Epithelial cell of proximal tubule (primary cell): ENCODE measurements around the gene STX18. TPM values are rescaled to one million over a fixed set of nuclear protein-coding genes. Genes with fewer than 3 reads are reported as not detected.

ENCODE experiments used
- DNase-seq: peaks from one replicate; pipeline ENCODE4 v3.0.0-alpha.2; 2011; ENCODE audit warnings: low read depth
- H3K4me3 ChIP-seq: 2 replicates; pipeline ENCODE4 v1.5.1; 2011; ENCODE audit warnings: low read depth, mild to moderate bottlenecking, low read length
- CTCF ChIP-seq: conservative IDR thresholded peaks from 2 replicates; pipeline ENCODE4 v1.5.1; 2012; ENCODE audit warnings: low read depth, mild to moderate bottlenecking, low read length
- total RNA-seq: library from RNA; depleted of rRNA; stranded (reverse); fragments of >200 nt; gene quantifications from 2 replicates; pipeline ENCODE4 v1.2.3, GENCODE V29; 2015

The STX18 gene
- total RNA-seq, 1 donor from 2014 or later = 30.0 TPM

GRCh38 chr4:4419896-4420295 is 122.0 kb downstream of the STX18 start:
- DNase-seq = no peak
- no peak overlapping the region for H3K4me3 ChIP-seq
- TF ChIP-seq CTCF = no peak

GRCh38 chr4:4418676-4419390 is 123.0 kb downstream of the STX18 start:
- H3K4me3 ChIP-seq = no peak overlapping the region
- no peak for DNase-seq
- no peak for TF ChIP-seq CTCF

DNA sequence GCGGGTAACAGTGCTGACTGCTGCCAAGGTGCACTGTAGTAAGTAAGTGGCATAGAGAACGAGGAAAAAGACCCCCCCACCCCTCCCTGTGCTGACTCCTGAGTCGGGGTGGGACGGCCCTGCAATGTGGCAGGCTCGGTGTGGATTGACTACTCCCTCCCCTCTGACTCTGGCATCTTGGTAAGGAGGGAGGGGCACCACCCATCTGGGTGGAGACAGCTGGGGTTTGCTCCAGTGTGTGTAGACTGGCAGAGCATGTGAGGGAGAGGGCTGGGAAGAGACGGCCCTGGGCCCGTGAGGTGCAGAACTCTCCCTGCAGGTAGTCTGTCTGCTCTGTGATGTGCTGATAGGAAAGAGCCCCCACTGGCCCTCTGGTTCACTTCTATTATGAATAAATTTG is 124.0 kb downstream of the STX18 start:
- TF ChIP-seq CTCF = no peak
- H3K4me3 ChIP-seq = no peak overlapping the region
- DNase-seq = no peak

DNA sequence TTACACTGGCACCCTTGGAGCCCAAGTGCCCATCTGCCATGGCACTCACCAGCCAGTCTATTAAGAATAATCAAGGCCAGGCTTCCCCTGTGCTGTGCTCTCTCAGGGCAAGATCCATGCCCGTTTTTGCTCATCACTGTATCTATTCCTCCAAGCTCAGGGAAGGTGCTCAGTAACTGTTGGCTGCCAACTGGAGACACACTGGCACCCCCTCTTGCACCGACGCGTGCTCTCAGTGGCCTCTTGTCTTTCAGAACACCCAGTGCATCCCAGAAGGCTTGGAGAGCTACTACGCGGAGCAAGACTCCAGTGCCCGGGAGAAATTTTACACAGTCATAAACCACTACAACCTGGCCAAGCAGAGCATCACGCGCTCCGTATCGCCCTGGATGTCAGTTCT is 124.9 kb downstream of the STX18 start:
- no peak overlapping the region for H3K4me3 ChIP-seq
- DNase-seq = no peak
- no peak for TF ChIP-seq CTCF

GRCh38 chr4:4415806-4416805 is 125.7 kb downstream of the STX18 start:
- no peak overlapping the region for H3K4me3 ChIP-seq
- DNase-seq = no peak
- TF ChIP-seq CTCF = no peak

- no peak overlapping the region for H3K4me3 ChIP-seq
- no peak for TF ChIP-seq CTCF
- DNase-seq = no peak
Measured at GRCh38 chr4:4415107-4415805, 126.6 kb downstream of the STX18 start.
